H1 (cell line): ENCODE measurements around the gene STK32C. TPM values are rescaled to one million over a fixed set of nuclear protein-coding genes. Genes with fewer than 3 reads are reported as not detected.

Experiments
- CTCF ChIA-PET: fragments of 300-600 bp; sonication (Branson Sonifier 250); formaldehyde crosslinking; loops from one replicate; lab custom pipeline; 2021; ENCODE audit not compliant: partially characterized antibody; lab: Charles Lee
- POLR2A ChIA-PET: fragments of 300-600 bp; sonication (Branson Sonifier 250); formaldehyde crosslinking; loops from one replicate; lab custom pipeline; 2021; ENCODE audit warnings: inconsistent platforms; ENCODE audit not compliant: partially characterized antibody; lab: Charles Lee
- DNase-seq, 2 experiments: peaks; one replicate each; pipeline versions ENCODE4 v3.0.0 to v3.0.0-alpha.2; 2010 to 2022; ENCODE audit warnings: low spot score in 2 of 2, low read depth in 1 of 2, mixed read lengths in 1 of 2
- FAIRE-seq: peaks from 2 replicates; lab custom pipeline; 2011; peaks lifted over from hg19 to GRCh38; lab: Jason Lieb, UNC
- H2AFZ ChIP-seq: 2 replicates; pipeline ENCODE4 v1.8.1; 2012; ENCODE audit warnings: low read length, inconsistent platforms
- H2AK5ac ChIP-seq: 2 replicates; pipeline ENCODE4 v1.6.1; 2013; ENCODE audit warnings: low read depth, low read length
- H2BK120ac ChIP-seq: replicated peaks from 2 replicates; pipeline ENCODE3; 2013; ENCODE audit warnings: low read depth, low read length, inconsistent platforms
- H2BK12ac ChIP-seq: 2 replicates; pipeline ENCODE4 v1.6.1; 2013; ENCODE audit warnings: low read depth, low read length
- H2BK15ac ChIP-seq: 2 replicates; pipeline ENCODE4 v1.6.1; 2013; ENCODE audit warnings: low read length
- H2BK20ac ChIP-seq: 2 replicates; pipeline ENCODE4 v1.6.1; 2013; ENCODE audit warnings: low read length
- H2BK5ac ChIP-seq: 2 replicates; pipeline ENCODE4 v1.6.1; 2013; ENCODE audit warnings: low read depth, low read length
- H3K14ac ChIP-seq: 2 replicates; pipeline ENCODE4 v1.6.1; 2013; ENCODE audit warnings: inconsistent platforms; ENCODE audit not compliant: insufficient read length
- H3K18ac ChIP-seq: 2 replicates; pipeline ENCODE4 v1.6.1; 2013; ENCODE audit warnings: low read length; ENCODE audit errors: extremely low read depth
- H3K23ac ChIP-seq: 2 replicates; pipeline ENCODE4 v1.6.1; 2013; ENCODE audit warnings: inconsistent platforms; ENCODE audit not compliant: insufficient read length
- H3K23me2 ChIP-seq: 2 replicates; pipeline ENCODE4 v1.6.1; 2013; ENCODE audit warnings: low read depth, low read length
- H3K27ac ChIP-seq: 2 replicates; pipeline ENCODE4 v1.6.1; 2011; ENCODE audit warnings: low read depth, low read length, inconsistent platforms
- H3K27me3 ChIP-seq, 4 experiments: replicated peaks in 1 of 4; 1 replicate in 1 of 4; 2 replicates in 3 of 4; pipeline versions ENCODE4 v1.6.1 to v1.8.1; 2011 to 2013; ENCODE audit warnings: low read length in 3 of 4, mild to moderate bottlenecking in 3 of 4, inconsistent platforms in 2 of 4, mixed read lengths in 2 of 4, moderate library complexity in 1 of 4; ENCODE audit not compliant: control insufficient read depth in 3 of 4, insufficient read depth in 3 of 4; ENCODE audit errors: extremely low read depth in 1 of 4
- H3K36me3 ChIP-seq, 4 experiments: 2 replicates each; pipeline versions ENCODE4 v1.6.1 to v1.8.1; 2011 to 2013; ENCODE audit warnings: mild to moderate bottlenecking in 4 of 4, low read length in 3 of 4, moderate library complexity in 2 of 4, control low read depth in 1 of 4, inconsistent platforms in 1 of 4; ENCODE audit not compliant: insufficient read depth in 4 of 4, control insufficient read depth in 2 of 4
- H3K4ac ChIP-seq: replicated peaks from 2 replicates; pipeline ENCODE3; 2013; ENCODE audit warnings: low read length, low read depth, mixed read lengths, inconsistent platforms; ENCODE audit not compliant: insufficient read length
- H3K4me1 ChIP-seq, 4 experiments: replicated peaks in 1 of 4; 1 replicate in 1 of 4; 2 replicates in 3 of 4; pipeline versions ENCODE4 v1.6.1 to v1.8.1; 2011 to 2013; ENCODE audit warnings: low read length in 3 of 4, inconsistent platforms in 2 of 4, mixed read lengths in 1 of 4; ENCODE audit not compliant: insufficient read depth in 4 of 4, control insufficient read depth in 3 of 4
- H3K4me2 ChIP-seq, 2 experiments: 2 replicates each; pipeline versions ENCODE4 v1.6.1 to v1.8.1; 2011 to 2013; ENCODE audit warnings: low read depth in 2 of 2, low read length in 2 of 2, control low read depth in 1 of 2, inconsistent platforms in 1 of 2, mild to moderate bottlenecking in 1 of 2; ENCODE audit not compliant: insufficient read depth in 1 of 2
- H3K4me3 ChIP-seq, 4 experiments: fragments of 200-600, 300-600 bp in 1 of 4; sonication (generic), shearing (Covaris generic), sonication (Bioruptor Twin) in 1 of 4; 2 replicates each; pipeline versions ENCODE4 v1.5.1 to v1.8.1; 2011 to 2016; ENCODE audit warnings: low read length in 4 of 4, low read depth in 3 of 4, control low read depth in 2 of 4, inconsistent platforms in 2 of 4, mild to moderate bottlenecking in 2 of 4, mixed read lengths in 1 of 4, moderate library complexity in 1 of 4; ENCODE audit not compliant: insufficient read depth in 2 of 4; ENCODE audit errors: extremely low read depth in 1 of 4
- H3K56ac ChIP-seq: replicated peaks from 2 replicates; pipeline ENCODE3; 2013; ENCODE audit warnings: low read depth, mild to moderate bottlenecking, mixed read lengths, low read length, inconsistent platforms; ENCODE audit not compliant: insufficient read length
- H3K79me1 ChIP-seq: 2 replicates; pipeline ENCODE4 v1.6.1; 2013; ENCODE audit warnings: low read depth, low read length, control low read depth
- H3K79me2 ChIP-seq, 2 experiments: 2 replicates each; pipeline versions ENCODE4 v1.6.1 to v1.8.1; 2012 to 2013; ENCODE audit warnings: low read length in 2 of 2, mild to moderate bottlenecking in 2 of 2, inconsistent platforms in 1 of 2; ENCODE audit not compliant: insufficient read depth in 2 of 2, control insufficient read depth in 1 of 2
- H3K9ac ChIP-seq, 4 experiments: replicated peaks in 1 of 4; 1 replicate in 1 of 4; 2 replicates in 3 of 4; pipeline versions ENCODE4 v1.6.1 to v1.8.1; 2011 to 2013; ENCODE audit warnings: low read depth in 3 of 4, low read length in 3 of 4, control low read depth in 2 of 4, mild to moderate bottlenecking in 2 of 4, moderate library complexity in 2 of 4, inconsistent platforms in 1 of 4; ENCODE audit errors: extremely low read depth in 1 of 4
- H3K9me3 ChIP-seq, 2 experiments: 2 replicates each; pipeline versions ENCODE4 v1.6.1 to v1.8.1; 2012 to 2013; ENCODE audit warnings: mild to moderate bottlenecking in 2 of 2, moderate library complexity in 2 of 2, control low read depth in 1 of 2, inconsistent platforms in 1 of 2, low read depth in 1 of 2, low read length in 1 of 2, mixed read lengths in 1 of 2; ENCODE audit not compliant: insufficient read depth in 2 of 2
- H4K20me1 ChIP-seq, 2 experiments: replicated peaks in 1 of 2; 2 replicates each; pipeline versions ENCODE3 to v1.8.1; 2011 to 2013; ENCODE audit warnings: inconsistent platforms in 2 of 2, low read length in 2 of 2, mild to moderate bottlenecking in 1 of 2; ENCODE audit not compliant: insufficient read depth in 2 of 2, control insufficient read depth in 1 of 2
- H4K5ac ChIP-seq: 2 replicates; pipeline ENCODE4 v1.6.1; 2013; ENCODE audit warnings: low read length, low read depth, mixed read lengths, inconsistent platforms; ENCODE audit not compliant: insufficient read length
- H4K8ac ChIP-seq: 2 replicates; pipeline ENCODE4 v1.8.0; 2013; ENCODE audit warnings: mild to moderate bottlenecking, moderate library complexity, low read length, inconsistent platforms; ENCODE audit not compliant: insufficient read depth; ENCODE audit errors: extremely low read depth
- H4K91ac ChIP-seq: replicated peaks from 2 replicates; pipeline ENCODE3; 2013; ENCODE audit warnings: low read length, mixed read lengths, inconsistent platforms; ENCODE audit not compliant: insufficient read length
- CEBPB ChIP-seq: IDR thresholded peaks from 2 replicates; pipeline ENCODE4 v1.6.1; 2012; ENCODE audit warnings: low read depth, low read length
- CHD2 ChIP-seq: IDR thresholded peaks from 2 replicates; pipeline ENCODE4 v1.6.1; 2012; ENCODE audit warnings: low read length, improper control_type of control experiment
- CTBP2 ChIP-seq: IDR thresholded peaks from 2 replicates; pipeline ENCODE4 v1.7.0; 2011; ENCODE audit warnings: borderline replicate concordance, mild to moderate bottlenecking, moderate library complexity, mixed read lengths, low read length; ENCODE audit not compliant: insufficient read depth, insufficient read length
- EGR1 ChIP-seq: IDR thresholded peaks from 2 replicates; pipeline ENCODE4 v1.6.1; 2011; ENCODE audit warnings: low read depth, low read length, borderline replicate concordance
- GABPA ChIP-seq: IDR thresholded peaks from 2 replicates; pipeline ENCODE4 v1.6.1; 2011; ENCODE audit warnings: mild to moderate bottlenecking, low read length, moderate library complexity, borderline replicate concordance; ENCODE audit not compliant: insufficient read depth
- POLR2A ChIP-seq, 2 experiments: IDR thresholded peaks; 1 replicate in 1 of 2; 2 replicates in 1 of 2; pipeline ENCODE4 v1.6.1; 2011; ENCODE audit warnings: low read depth in 2 of 2, low read length in 2 of 2, mild to moderate bottlenecking in 2 of 2; ENCODE audit errors: control extremely low read depth in 1 of 2
- SIRT6 ChIP-seq: IDR thresholded peaks from one replicate; pipeline ENCODE4 v1.7.1; 2012; ENCODE audit warnings: low read length, inconsistent platforms
- SRF ChIP-seq: IDR thresholded peaks from 2 replicates; pipeline ENCODE4 v1.6.1; 2011; ENCODE audit warnings: mild to moderate bottlenecking, low read depth, low read length, moderate library complexity
- TCF12 ChIP-seq: IDR thresholded peaks from 2 replicates; pipeline ENCODE4 v1.6.1; 2011; ENCODE audit warnings: low read depth, mild to moderate bottlenecking, low read length
- ZNF274 ChIP-seq: IDR thresholded peaks from 2 replicates; pipeline ENCODE4 v1.7.0; 2012; ENCODE audit warnings: low read length, borderline replicate concordance; ENCODE audit errors: extremely low read depth
- WGBS, 2 experiments: shearing (Covaris generic) in 1 of 2; methylation state at CpG; one replicate each; pipeline versions ENCODE4 v1.1.6 to v1.1.7; 2013 to 2015; ENCODE audit warnings: low lambda C conversion rate in 2 of 2, mixed read lengths in 2 of 2, inconsistent platforms in 1 of 2, low coverage in 1 of 2, missing lambda C conversion rate in 1 of 2; ENCODE audit not compliant: insufficient replicate concordance in 2 of 2, insufficient coverage in 1 of 2, insufficient read length in 1 of 2; ENCODE audit errors: extremely low coverage in 1 of 2, missing lambda C conversion rate in 1 of 2; 5-methylcytosine and 5-hydroxymethylcytosine counted together
- polyA plus RNA-seq, 7 experiments: library from polyadenylated mRNA; depleted of rRNA in 3 of 7; stranded (reverse) in 5 of 7; unstranded in 2 of 7; fragments of >200 nt in 5 of 7; fragments of 200-250 nt in 2 of 7; gene quantifications; 1 replicate in 5 of 7; 2 replicates in 1 of 7; 4 replicates in 1 of 7; pipeline versions ENCODE4 v1.2.1 to v1.2.3, GENCODE V29; 2011 to 2013; ENCODE audit warnings: missing spikeins in 2 of 7, mixed read lengths in 2 of 7
- total RNA-seq: library from RNA; stranded (reverse); fragmentation: NEBNext Ultra II Directional; extraction: Animal tissue kit (Norgen Biotek cat#: 25700); gene quantifications from 2 replicates; pipeline ENCODE4 v1.2.1, GENCODE V29; 2021

Gene STK32C
- total and polyA plus RNA-seq, 2 of the 8 experiments (the other 6 are each of a cell fraction or from before 2014, with no cell fraction given) = 10.6 to 15.6 TPM

DNA sequence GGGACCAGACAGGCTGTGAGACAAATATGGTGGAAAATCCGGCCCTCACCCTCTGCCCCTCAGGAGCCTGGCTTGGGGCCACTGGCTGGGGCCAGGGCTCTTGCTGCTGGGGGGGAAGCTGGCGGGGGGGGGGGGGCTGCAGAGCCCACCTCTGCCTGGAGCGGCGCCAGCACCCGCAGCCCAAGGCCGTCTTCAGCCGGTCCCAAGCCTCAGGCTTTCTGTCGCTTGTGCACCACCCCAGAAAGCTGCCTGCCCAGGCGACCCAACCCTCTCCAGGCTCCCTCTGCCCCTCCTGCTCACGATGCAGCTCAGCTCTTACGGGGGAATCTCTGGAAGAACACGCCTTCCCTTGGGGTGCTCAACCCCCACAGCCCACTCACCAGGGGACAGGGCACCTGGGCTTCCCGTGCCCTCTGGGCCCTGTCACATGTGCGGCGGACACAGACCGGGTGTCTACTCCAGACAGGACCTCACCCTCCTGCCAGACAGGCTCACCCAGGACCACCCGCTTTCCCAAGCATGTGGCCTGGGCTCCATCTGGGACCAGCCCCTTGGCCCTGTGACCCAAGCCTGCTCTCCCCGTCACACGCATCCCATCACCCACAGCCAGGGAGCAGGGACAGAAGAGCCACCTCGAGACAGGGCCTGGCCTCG, 77.1 kb downstream of the STK32C start:
- Histone ChIP-seq H2BK12ac (0 out of 2 replicates have a peak overlapping the region, but pooled peaks have one; percentile 27), H3K4me1 (peaks cover 0 to 3% (median 2%) of the 10 kb centered on the region in 4 experiments; a peak in 4 of 7 replicates), H3K4me3 (no peak overlapping the region), H2BK120ac (no peak overlapping the region), H3K36me3 (no peaks in the 10 kb centered on the region), H2BK20ac (no peak overlapping the region), H2AFZ (no peak overlapping the region), H2BK15ac (0 out of 2 replicates have a peak overlapping the region, but pooled peaks have one; percentile 16), H3K4ac (no peak overlapping the region), H3K56ac (no peak overlapping the region), H3K79me1 (no peaks in the 10 kb centered on the region), H3K27ac (no peak overlapping the region), H3K14ac (no peak overlapping the region), H3K23ac (no peak overlapping the region), H2BK5ac (0 out of 2 replicates have a peak overlapping the region, but pooled peaks have one; percentile 35), H3K27me3 (no peaks in the 10 kb centered on the region; a peak in 1 of 7 replicates), H2AK5ac (no peak overlapping the region), H3K9me3 (no peaks in the 10 kb centered on the region), H3K18ac (peak overlapping the region; percentile 60; the same call in 1 of the 2 replicates), H3K4me2 (no peak overlapping the region), H3K79me2 (no peaks in the 10 kb centered on the region), H4K20me1 (peaks cover 0 to 2% of the 10 kb centered on the region in 2 experiments), H3K9ac (no peak overlapping the region; a peak in 1 of 7 replicates), H3K23me2 (no peaks in the 10 kb centered on the region), H4K8ac (peak overlapping the region; percentile 37), H4K91ac (peak overlapping the region; percentile 17), H4K5ac (no peak overlapping the region)
- ChIA-PET POLR2A (interaction anchor here (1.0 kb wide), 1 partner anchor 25 kb away, joined by 3 read pairs; no protein-coding TSS in a partner anchor), CTCF (interaction anchor here (1.0 to 1.6 kb wide), 3 partner anchors 17 to 130 kb away, joined by 3 to 6 read pairs (median 3); no protein-coding TSS in a partner anchor)
- FAIRE-seq (no peak), DNase-seq (no peak)
- 88% methylated on average over 13 of the region's 21 CpGs; no CpG with 5 or more reads in 1 of the 2 experiments for WGBS, 2 experiments
- TF ChIP-seq CTBP2 (no peak), SIRT6 (no peak), SRF (no peak), GABPA (no peak), ZNF274 (no peak), TCF12 (no peak), CHD2 (no peak), EGR1 (no peak), CEBPB (no peak), POLR2A (IDR thresholded peaks at IDR 0.05; ENCODE audit: control extremely low read depth in 1 of 2, low read depth in 2 of 2, low read length in 2 of 2) (no peak)
